HG02642 (cell line): ENCODE measurements around the gene LCLAT1.
"Not testable (repeated sequence)": the region's sequence is repeated elsewhere in the genome, so short reads cannot be mapped to it uniquely, and the experiment has no call there.

Experiments used
- ATAC-seq: cut with Tn5 transposase; IDR thresholded peaks from one replicate; pipeline ENCODE4 v1.9.1; 2021; ENCODE audit warnings: mild to moderate bottlenecking; ENCODE audit not compliant: unreplicated experiment, poor library complexity

The LCLAT1 gene

DNA sequence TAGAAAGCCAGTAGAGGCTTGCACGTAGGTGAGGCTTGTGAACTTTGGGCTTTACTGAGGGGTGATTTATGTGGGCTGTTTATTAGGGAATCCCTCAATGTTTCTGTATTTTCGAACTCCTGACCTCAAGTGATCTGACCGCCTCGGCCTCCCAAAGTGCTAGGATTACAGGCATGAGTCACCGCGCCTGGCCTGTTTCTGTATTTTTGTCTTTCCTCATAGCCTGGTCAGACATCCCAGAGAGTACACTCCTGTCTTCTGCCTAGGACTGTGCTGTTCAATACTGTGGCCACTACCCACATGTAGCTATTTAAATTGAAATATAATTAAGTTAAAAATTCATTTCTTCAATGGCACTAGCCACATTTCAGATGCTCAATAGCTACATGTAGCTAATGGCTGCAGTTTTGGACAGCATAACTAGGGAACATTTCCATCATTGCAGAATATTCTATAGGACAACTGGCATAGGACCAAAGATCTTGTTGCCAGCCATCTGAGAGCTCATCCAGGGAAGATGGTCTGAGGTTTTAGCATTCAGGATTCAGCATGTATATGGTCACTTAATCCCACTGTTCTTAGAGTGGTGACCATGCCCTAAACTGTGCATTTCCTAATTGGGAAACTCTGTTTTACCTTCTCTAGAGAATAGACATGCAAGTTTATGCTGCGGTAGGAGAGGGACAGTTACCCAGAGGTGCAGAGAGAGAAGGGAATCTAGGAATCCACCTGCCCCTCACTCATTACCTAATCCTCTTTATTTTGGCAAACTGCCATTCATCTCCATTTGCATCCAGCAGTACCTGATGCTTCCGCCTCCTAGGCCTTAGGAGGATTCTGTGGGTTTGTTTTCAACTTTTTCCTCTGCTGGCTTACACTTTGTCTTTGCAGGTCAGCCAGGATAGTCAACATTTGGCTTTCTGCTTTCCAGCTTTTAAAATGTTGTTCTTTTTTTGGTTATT is 64.4 kb downstream of the LCLAT1 start:
- no peak for ATAC-seq

GRCh38 chr2:30512243-30512886 is 65.3 kb downstream of the LCLAT1 start:
- ATAC-seq = no peak

GRCh38 chr2:30513649-30514048 is 66.6 kb downstream of the LCLAT1 start:
- ATAC-seq = not testable (repeated sequence)

DNA sequence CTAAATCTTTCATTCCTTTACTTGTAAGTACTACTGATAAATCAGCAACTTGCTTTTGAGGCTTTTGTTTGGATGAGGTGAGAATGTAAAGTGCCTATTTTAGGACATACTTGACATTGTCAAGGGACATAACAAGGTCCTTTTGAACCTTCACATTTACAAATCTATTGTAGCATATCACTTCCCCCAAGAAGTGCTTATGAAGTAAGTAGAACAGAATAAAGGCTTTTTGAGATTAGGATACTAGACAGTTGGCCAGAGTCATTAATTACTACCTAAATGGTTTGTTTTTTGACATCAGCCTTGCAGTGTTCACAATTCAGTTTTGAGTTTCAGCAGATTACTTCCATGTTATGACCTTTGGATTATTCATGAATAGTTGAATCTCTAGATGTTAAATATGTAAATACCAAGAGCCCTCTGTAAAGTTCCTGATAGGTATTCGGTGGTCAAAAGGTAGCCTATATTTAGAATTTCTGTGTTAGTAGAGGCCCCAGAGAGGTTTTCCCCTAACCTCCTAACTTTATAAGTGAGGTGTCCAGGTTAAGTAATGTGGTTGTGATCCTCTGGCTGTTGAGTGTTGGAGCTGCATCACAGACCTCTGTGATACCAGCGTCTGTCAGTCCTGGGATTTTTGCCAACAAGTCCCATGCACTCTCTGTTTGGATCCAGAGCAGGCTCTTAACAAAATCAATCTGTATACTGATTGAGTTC is 67.2 kb downstream of the LCLAT1 start:
- no peak for ATAC-seq

GRCh38 chr2:30514848-30515435 is 67.9 kb downstream of the LCLAT1 start:
- ATAC-seq = no peak

DNA sequence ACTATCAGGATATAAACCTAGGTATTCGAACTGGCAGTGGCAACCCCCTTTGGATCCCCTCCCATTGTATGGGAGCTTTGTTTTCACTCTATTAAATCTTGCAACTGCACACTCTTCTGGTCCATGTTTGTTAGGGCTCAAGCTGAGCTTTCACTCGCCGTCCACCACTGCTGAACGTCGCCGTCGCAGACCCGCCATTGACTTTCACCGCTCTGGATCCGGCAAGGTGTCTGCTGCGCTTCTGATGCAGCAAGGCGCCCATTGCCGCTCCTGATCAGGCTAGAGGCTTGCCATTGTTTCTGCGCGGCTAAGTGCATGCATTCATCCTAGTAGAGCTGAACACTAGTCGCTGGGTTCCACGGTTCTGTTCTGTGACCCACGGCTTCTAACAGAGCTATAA is 69.1 kb downstream of the LCLAT1 start:
- ATAC-seq = no peak

DNA sequence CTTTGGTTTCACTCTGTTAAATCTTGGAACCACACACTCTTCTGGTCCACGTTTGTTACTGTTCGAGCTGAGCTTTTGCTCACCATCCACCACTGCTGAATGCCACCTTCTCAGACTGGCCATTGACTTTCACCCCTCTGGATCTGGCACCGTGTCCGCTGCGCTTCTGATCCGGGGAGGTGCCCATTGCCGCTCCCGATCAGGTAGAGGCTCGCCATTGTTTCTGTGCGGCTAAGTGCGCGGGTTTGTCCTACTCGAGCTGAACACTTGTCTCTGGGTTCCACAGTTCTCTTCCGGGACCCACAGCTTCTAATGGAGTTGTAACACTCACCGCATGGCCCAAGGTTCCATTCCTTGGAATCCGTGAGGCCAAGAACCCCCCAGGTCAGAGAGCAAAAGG is 72.8 kb downstream of the LCLAT1 start:
- ATAC-seq = no peak

- no peak for ATAC-seq
Observed at GRCh38 chr2:30522421-30522820, 75.4 kb downstream of the LCLAT1 start.

DNA sequence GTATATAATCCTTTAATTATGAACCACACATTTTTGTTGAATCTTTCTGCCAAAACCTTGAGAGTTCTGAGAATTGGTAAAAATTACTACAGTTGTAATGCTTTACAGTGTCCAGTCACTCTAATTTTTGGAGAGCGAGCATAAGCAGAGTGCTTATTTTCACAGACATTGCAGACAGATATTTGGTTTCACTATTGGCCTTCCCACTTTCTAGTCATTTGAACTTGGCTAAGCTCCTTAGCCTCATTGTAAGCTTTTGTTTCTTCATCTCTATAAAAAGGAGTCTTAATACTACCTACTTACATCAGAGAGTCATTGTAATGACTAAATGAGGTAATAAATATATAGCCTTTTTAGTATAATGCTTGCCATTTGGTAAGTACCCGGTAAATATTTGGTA is 80.4 kb downstream of the LCLAT1 start:
- ATAC-seq = no peak

DNA sequence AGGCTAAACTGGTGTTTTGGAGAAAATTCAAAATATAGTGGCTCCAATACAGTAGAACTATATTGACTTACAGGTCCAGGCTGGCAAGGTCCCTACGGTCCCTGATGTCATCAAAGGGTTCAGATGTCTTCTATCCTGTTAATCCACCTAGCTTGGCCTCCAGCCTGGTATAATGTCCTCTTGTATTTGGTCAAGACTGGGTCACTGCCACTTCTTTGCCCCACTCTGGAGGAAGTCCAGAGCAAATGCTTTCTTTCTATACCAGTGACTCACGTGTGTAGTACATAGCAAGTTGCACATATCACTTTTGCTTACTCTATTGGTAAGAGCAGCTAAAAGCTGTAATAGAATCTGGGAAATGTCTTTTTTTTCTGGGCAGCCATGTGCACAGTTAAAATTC is 80.8 kb downstream of the LCLAT1 start:
- ATAC-seq = no peak

DNA sequence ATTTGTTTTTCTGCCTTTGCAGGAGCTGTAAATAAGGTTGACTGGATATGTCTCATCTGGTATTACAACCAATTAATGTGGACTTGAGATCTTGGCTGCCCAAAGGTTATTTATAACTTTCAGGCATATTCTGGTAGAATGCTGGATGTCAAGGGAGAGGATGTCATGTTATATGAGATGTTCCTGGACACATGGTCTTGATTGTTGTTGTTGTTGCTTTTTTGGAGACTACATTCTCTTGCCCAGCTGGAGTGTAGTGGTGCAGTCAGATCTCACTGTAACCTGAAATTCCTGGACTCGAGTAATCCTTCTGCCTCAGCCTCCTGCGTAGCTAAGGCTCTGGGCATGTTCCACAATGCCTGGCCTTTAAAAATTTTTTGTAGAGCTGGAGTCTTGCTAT is 83.3 kb downstream of the LCLAT1 start:
- ATAC-seq = no peak

- no peak for ATAC-seq
Observed at GRCh38 chr2:30541680-30542079, 94.6 kb downstream of the LCLAT1 start.

DNA sequence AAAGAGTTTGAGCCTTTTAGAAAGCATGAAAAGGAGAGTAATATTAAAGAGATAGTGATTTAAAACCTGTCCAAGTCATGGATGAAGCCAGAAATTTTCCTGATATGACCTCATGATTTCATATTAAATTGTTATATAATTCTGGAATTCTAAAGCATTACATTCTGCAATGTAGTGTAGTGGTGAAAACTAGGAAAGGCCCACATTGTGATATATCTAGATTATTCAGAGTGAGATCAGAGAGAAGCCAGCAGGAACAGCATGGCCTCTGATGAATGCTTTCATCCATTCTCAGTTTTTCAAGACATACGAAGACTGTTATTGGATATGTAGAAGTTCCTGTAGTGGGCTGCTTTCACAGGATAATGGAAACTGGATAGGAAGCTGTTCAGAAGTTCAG is 98.8 kb downstream of the LCLAT1 start:
- no peak for ATAC-seq

GRCh38 chr2:30548386-30548785 is 101.3 kb downstream of the LCLAT1 start:
- no peak for ATAC-seq

DNA sequence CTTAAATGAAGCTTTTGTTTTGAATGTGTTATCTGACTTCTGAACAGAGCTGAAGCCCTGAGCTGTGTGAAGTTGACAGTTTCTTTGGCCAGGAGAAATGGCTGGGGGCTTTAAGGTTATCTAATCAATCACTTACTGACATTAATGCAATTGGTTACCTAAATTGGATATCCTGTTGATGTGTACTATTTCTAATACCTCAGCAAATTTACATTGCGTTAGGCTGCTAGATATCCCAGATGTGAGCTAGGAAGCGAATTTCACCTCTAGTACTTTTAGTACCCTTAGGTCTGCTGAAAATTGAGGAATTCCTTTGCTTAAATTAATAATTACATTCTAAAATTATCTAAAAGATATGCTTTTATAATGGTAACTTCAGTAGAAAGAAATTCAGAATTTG is 102.0 kb downstream of the LCLAT1 start:
- no peak for ATAC-seq

- ATAC-seq = no peak
Observed at GRCh38 chr2:30559544-30560275, 112.7 kb downstream of the LCLAT1 start.

DNA sequence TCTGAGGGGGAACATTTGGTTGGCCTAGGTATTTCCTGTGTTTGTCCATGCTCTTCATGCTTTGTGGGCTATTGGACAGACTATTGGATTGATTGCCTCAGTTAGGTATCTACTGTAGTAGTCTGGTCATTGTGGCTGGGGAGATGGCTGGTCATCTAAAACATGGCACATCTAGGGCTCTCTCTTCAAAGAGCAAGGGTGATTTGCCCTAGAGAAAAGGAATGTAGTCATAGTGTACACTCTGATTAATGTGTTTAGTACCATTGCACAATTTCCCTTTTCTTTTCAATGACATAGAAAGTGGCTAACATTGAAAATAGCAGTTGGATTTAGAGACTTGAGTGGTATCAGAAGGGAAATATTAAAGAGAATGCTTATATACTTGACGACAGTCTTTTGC is 114.3 kb downstream of the LCLAT1 start:
- ATAC-seq = no peak

GRCh38 chr2:30565851-30566358 is 118.9 kb downstream of the LCLAT1 start:
- ATAC-seq = no peak

GRCh38 chr2:30566631-30567030 is 119.6 kb downstream of the LCLAT1 start:
- ATAC-seq = no peak

DNA sequence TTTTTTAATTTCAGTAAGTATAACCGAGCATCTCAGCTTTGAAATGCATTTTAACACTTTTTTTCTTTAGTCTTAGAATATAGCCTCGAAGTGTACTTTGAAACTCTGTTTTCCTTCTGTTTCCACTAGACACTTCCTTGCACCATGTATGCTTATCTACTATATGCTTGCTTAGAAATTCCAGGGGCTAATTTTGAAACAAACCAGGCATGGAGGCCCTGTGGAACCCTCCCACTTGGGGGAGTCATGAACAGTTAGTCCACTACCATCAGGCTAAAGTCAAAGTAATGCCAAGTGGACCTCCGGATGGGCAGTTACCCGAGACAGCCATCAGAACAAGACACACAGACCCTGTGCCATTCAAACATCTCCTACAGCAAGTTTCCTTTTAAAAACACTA is 120.3 kb downstream of the LCLAT1 start:
- no peak for ATAC-seq
